ENCODE results near the gene NRXN3.

The NRXN3 gene

DNA sequence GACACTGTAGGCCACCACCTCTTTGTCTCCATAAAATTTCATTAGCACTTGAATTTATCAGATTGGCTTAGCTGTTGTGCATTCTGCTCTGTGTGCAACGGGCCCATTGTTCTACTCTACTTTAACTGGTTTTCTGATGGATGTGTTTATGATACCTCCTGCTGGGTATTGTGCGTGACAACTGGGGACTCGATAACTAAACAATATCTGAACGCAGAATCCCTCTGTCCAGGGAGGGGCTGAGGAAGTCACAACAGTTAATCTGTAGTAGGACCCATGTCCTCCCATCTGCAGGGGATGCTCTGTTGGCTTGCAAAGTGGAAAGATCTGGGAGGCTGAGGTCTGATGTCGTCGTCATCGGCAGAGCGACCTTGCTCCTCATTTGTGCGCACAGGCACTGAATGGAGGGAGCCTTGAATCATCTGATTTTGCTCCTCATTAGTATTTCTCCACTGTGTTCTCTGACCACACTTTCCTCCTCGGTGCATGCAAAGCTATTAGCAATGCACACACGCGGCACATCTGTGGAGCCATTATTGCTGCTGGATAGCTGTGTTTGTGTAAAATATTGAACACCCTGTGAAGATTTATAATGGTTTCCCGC is 422.5 kb downstream of the NRXN3 start:
- TF ChIP-seq GATA3 (IDR thresholded peaks at IDR 0.05; ENCODE audit: low read depth, low read length) (no peak), GATA2 (IDR thresholded peaks at IDR 0.05; ENCODE audit: low read depth, low read length) (no peak)

DNA sequence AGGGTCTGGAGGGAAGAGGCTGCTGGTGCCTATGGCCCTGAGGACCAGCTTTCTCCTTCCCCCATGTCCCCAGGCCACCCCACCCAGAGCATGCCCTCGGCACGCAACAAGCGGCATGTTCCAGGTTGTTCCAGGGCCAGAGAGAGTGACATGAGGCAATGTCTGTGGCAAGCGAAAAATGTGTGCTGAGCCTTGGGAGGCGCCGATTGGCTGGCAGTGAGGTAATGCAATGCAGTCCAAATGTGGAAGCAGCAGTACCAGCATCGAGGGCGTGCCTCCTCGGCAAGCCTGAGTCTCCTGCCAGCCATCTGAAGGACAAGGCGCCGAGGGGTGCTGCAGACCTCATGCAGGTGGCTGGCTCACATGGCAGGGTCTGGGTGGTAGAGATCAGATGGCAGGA is 423.8 kb downstream of the NRXN3 start:
- no peak for TF ChIP-seq GATA3 (IDR thresholded peaks at IDR 0.05; ENCODE audit: low read depth, low read length)
- no peak for TF ChIP-seq GATA2 (IDR thresholded peaks at IDR 0.05; ENCODE audit: low read depth, low read length)

DNA sequence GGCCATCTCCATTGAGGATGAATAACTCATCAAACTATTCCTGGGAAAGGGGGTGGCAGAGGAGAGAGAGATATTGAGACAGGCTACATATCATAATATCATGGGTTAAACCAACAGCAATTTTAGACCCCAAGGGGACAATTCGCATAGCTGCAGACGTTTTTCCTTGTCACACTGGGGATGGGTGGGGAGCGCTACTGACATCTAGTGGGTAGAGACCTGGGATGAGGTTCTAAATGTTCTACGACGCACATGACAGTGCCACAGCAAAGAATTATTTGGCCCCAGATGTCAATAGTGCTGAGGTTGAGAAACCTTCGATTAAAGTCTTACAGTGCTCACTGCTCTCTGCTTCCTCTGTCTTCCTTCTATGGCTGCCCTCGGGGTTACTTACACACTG is 425.6 kb downstream of the NRXN3 start:
- TF ChIP-seq GATA3 (IDR thresholded peaks at IDR 0.05; ENCODE audit: low read depth, low read length) = no peak
- TF ChIP-seq GATA2 (IDR thresholded peaks at IDR 0.05; ENCODE audit: low read depth, low read length) = no peak

DNA sequence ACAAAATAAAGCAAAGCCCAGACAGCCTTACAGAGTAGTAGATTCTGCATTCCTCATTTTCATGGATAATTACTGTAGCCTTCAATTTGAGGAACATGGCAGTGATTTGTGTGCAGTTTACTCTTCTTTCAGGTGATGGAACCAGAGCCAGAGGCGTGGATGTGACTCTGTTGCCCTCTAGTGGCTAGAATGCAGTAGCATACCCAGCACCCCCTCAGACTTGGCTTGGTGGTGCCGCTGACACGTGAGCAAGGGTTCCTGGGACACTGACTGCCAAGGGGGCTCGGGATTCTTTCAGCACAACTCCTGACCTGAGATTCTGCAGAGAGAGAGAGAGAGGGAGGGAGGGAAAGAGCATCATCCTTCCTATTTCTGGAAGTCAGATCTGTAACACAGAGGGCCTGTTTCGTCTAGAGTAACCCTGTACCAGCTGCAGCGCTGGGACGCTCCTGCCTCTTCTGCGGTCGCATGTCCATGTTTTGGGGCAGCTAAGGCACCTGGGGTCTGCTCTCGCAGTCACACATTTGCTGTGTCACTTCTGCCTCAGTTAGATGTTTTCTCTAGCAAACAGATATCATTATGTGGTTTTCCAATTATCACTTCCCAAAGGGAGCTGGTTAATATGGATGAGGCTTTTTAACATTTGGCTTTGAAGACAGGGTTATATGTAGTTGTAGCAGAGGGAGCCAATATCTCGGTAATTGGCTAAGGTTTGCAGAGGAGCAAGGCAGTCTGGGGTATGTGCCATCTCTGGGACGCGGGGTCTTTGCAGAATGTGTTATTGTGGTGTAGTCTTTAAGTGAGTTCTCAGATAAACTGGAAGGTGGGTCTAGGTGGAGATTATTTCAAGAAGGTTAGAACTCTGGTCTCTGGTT is 428.1 kb downstream of the NRXN3 start:
- TF ChIP-seq GATA2 (IDR thresholded peaks at IDR 0.05; ENCODE audit: low read depth, low read length) = no peak
- TF ChIP-seq GATA3 (IDR thresholded peaks at IDR 0.05; ENCODE audit: low read depth, low read length) = no peak

DNA sequence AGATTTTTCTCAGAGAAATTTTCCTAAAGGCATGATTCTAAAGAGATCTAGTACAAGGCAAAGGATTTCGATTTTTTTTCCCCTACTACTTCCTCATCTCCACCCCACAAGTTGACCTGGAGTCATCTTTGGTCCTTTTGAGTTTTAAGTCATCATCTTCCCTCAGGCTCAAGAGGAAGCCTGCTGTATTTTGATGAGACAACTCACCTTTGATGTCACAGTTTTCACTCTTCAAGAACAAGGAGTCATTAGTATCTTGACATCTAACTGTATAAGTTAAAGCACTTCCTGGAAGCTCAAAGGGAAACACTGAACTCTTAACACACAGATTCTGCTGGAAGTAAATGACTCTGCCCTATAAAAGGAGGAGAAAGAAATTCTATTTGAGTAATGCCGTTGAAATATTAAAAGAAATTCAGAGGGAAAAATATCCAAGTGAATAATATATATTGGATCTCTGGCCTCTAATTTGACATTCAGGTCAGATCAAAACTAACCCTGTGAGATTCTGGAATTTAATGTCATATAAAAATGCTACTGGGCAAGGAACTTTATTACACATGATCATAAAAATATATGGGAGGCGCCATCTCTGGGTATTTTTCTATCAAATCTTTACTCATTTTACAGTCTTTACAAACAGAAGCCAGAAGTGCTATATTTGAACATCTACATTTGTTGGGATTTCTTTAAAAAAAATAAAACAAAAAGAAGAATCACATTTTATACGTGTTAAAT is 435.0 kb downstream of the NRXN3 start:
- TF ChIP-seq GATA2 (IDR thresholded peaks at IDR 0.05; ENCODE audit: low read depth, low read length) (no peak), GATA3 (IDR thresholded peaks at IDR 0.05; ENCODE audit: low read depth, low read length) (no peak)

DNA sequence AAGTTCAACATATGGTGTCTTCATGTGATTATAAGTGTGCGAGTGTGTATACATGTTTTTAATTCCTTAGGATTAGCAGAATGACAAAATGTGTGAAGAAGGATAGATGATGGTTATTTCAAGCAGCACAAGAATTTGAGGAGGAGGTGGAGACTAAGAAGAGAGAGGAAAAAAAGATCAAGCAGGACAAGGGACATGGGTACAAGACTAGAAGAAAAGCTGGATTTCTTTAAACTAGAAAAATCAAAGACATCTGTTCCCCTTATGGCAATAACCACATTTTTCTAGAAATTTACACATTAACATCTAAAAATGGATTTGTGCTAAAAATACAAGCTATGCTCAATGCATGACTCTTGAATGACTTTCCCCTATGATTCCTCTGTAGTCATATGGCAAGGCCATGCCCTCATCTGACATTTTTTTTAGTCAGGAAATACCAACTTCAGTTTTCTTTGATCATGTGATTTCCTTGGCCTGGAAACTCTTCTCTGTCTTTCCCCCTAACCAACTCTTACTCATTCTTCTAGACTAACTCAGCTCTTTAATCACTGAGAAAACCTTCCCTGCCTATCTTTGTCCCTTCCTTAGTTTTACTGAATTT is 435.8 kb downstream of the NRXN3 start:
- no peak for TF ChIP-seq GATA3 (IDR thresholded peaks at IDR 0.05; ENCODE audit: low read depth, low read length)
- no peak for TF ChIP-seq GATA2 (IDR thresholded peaks at IDR 0.05; ENCODE audit: low read depth, low read length)

DNA sequence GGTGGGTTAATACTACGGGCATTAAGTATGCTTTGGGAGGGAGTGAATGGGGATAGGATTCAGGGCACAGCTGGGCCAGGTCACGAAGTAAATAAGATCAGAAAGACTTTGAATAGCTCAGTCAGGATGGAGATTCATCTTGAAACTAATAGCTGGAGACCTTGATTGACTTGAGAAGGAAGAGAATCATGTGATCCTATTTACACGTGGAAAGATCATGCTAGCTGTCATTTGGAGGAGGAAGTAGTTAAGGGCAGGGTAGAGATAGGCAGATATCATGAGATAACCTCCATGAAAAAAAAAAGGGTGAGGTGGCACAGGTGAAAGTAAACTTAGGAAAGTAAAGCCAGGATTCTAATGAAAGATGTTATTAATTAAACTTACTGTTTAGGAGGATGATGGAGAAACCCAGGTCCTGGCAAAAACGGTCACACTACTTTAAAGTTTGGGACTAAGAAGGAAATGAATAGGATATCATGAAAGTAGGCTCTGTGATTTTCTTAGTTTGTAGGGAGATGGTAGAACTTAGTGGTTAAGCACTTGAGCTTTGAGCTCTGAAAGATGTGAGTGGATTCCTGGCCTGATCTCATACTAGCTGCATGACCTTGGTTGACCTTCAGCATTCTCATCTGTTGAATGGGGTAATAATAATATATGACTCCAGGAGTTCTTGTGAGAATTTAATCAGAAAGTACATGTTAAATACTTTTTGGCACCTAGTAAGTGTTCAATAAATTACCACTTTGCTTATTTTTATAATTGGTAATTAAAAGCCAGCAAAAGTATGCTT is 439.0 kb downstream of the NRXN3 start:
- TF ChIP-seq GATA3 (IDR thresholded peaks at IDR 0.05; ENCODE audit: low read depth, low read length) (no peak), GATA2 (IDR thresholded peaks at IDR 0.05; ENCODE audit: low read depth, low read length) (no peak)

DNA sequence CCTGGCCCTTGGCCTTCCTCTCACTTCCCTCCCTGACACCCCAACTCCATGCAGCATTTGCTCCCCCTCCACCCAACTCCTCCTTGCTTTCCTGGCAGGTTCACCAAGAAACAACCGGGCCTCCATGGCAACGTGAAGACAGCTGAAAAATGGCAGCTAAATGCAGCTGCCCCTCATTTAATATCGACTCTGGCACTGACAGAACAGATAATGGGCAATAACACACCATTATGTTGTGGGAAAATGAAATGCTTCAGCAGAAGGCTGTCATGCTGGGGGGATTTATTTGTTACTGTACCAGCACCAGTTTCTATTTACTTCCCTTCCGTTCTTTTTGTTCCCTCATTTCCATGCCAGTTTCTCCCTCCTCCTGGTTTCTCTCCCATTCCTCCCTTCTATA is 440.8 kb downstream of the NRXN3 start:
- TF ChIP-seq GATA3 (IDR thresholded peaks at IDR 0.05; ENCODE audit: low read depth, low read length) (no peak), GATA2 (IDR thresholded peaks at IDR 0.05; ENCODE audit: low read depth, low read length) (no peak)

DNA sequence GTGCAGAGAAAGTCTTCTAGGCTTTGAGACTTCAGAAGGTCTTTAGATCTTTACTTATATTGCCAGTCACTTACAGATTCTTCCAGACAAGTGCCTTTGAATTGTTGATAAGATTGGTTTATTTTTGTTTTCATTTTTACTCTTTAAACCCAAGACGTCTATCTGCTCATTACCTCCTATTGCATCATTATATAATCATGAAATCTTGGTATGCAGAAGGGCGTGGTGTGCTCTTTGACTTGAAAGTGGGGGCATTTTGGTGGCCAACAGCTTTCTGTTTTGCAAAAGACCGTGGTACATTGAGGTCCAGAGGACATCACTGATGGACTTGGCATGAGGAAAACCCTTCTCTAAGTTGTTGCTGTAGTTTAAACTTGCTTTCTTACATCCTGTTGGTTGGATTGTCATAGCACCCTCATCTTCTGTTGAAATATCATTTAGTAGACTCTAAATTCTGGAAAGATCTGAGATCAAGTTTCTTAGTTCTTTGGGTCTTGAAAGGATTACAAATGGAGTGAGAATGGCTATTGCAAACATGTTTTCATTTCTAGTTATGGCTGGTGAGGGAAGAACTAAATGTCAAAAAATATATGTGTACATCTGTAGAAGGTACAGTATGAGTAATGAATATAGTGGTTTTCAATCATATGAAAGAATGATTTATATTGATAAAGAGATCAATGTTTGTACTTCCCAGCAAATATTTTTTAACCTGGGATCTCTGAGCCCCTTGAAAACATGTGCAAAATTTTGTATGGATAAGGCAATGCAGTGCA is 441.8 kb downstream of the NRXN3 start:
- no peak for TF ChIP-seq GATA2 (IDR thresholded peaks at IDR 0.05; ENCODE audit: low read depth, low read length)
- no peak for TF ChIP-seq GATA3 (IDR thresholded peaks at IDR 0.05; ENCODE audit: low read depth, low read length)

DNA sequence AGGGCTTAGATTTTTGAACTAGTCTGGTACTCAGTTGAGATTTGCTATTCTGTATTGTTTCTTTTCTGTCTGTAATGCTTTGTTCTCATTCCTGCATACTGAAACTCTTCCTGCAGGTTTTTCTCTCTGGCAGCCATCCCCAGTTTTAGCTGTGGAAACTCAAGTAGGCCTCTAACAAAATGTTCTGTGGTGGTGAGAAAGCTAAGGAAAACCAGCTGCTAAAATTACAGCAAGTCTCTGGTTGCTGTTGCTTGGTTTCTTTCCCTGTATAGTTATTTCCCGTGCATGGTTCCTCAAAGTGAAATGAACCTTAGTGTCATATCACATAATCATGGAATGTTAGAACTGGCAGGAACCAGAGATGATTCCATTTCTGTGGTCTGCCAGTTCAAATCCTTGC is 442.5 kb downstream of the NRXN3 start:
- no peak for TF ChIP-seq GATA2 (IDR thresholded peaks at IDR 0.05; ENCODE audit: low read depth, low read length)
- no peak for TF ChIP-seq GATA3 (IDR thresholded peaks at IDR 0.05; ENCODE audit: low read depth, low read length)

DNA sequence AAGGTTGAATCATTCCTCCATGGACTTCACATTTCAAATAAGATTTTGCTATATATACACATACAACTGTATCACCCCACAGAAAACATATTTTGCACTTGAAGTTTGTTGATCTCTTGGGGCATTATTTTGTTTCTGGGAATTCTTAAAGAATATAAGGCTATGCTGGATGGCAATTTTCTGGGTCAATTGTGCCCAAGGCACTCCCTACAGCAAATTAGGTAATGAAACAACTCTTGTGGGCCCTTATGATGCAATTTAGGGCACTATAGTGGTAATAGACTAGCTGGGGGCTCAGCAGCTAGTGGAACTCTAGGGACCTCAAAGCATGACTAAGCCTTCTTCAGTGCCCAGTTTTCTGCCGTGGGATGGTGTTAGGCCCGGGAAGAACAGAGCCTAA is 444.4 kb downstream of the NRXN3 start:
- TF ChIP-seq GATA2 (IDR thresholded peaks at IDR 0.05; ENCODE audit: low read depth, low read length) (no peak), GATA3 (IDR thresholded peaks at IDR 0.05; ENCODE audit: low read depth, low read length) (no peak)

DNA sequence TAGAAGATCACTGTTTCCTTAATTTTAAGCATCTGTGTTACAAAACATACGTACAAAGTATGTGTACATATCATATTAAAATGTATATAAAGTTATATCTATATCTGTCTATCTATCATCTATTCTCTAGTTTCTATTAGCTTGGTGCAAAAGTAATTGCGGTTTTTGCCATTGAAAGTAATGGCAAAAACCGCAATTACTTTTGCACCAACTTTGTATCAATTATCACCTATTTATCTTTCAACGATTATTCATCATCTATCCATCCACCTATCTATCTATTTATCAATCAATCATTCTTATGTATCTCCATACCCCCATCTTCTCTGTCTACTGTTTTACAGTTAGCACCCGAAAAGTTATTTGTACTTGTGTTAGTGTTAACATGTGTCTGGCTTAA is 447.6 kb downstream of the NRXN3 start:
- TF ChIP-seq GATA2 (IDR thresholded peaks at IDR 0.05; ENCODE audit: low read depth, low read length) (no peak), GATA3 (IDR thresholded peaks at IDR 0.05; ENCODE audit: low read depth, low read length) (no peak)

DNA sequence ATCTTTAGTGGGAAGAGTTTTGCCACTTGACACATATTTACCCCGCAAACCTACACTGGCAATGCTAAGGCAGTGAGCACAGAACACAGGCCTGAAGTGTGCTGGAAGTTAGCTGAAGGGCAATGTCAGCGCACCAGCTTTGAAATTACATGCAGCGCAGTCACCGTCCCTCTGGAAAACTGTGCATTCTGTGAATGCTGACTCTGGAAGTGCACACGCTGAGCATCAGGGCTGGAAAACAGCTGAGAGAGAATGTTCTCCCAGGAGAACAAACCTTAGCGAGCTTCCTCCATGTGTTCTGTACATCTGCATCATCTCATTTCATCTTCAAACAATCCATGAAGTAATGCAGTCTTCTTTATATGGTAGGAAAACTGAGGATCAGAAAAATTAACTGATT is 448.2 kb downstream of the NRXN3 start:
- TF ChIP-seq GATA2 (IDR thresholded peaks at IDR 0.05; ENCODE audit: low read depth, low read length) (no peak), GATA3 (IDR thresholded peaks at IDR 0.05; ENCODE audit: low read depth, low read length) (no peak)

All from SH-SY5Y (cell line).